ENCODE results near the gene KRTAP2-1. TPM values are rescaled to one million over a fixed set of nuclear protein-coding genes. Genes with fewer than 3 reads are reported as not detected.

Gene KRTAP2-1
- total and polyA plus RNA-seq, 2 donors (not counting 1 experiment from before 2014, with no cell fraction given), result not detected

- no peak overlapping the region for H3K4me2 ChIP-seq (replicated peaks; ENCODE audit: low read depth, low read length, poor library complexity, severe bottlenecking)
- H3K4me3 ChIP-seq (ENCODE audit: control extremely low read depth in 1 of 5, extremely low read depth in 1 of 5, insufficient read depth in 1 of 5, low read depth in 2 of 5, low read length in 4 of 5), result no peak overlapping the region
- peaks cover 46% of the 10 kb centered on the region for H3K27me3 Mint-ChIP-seq
- no peaks in the 10 kb centered on the region for H3K4me1 ChIP-seq (ENCODE audit: control insufficient read depth in 2 of 2, insufficient read depth in 2 of 2, low read length in 2 of 2)
- DNase-seq (no peak), ATAC-seq (ENCODE audit: low read depth) (no peak)
- ChIA-PET POLR2A (no interaction called here), CTCF (no interaction called here)
- no peaks in the 10 kb centered on the region for H3K79me2 ChIP-seq (ENCODE audit: control insufficient read depth, insufficient read depth, low read length)
- H4K20me1 ChIP-seq (ENCODE audit: control insufficient read depth, insufficient read depth, low read length, poor library complexity, severe bottlenecking), result no peaks in the 10 kb centered on the region
- H3K4me1 Mint-ChIP-seq, result no peaks in the 10 kb centered on the region
- H3K27me3 ChIP-seq (replicated peaks in 1 of 4; ENCODE audit: control extremely low read depth in 1 of 4, control insufficient read depth in 3 of 4, insufficient read depth in 4 of 4, low read length in 3 of 4), result peaks cover 0 to 10% (median 5%) of the 10 kb centered on the region in 4 experiments
- 82% methylated on average over 1 of the region's 2 CpGs for WGBS (ENCODE audit: insufficient coverage)
- TF ChIP-seq CTCF (IDR thresholded peaks at IDR 0.05) (no peak), EZH2 (IDR thresholded peaks at IDR 0.05; ENCODE audit: borderline replicate concordance, insufficient read depth, low read depth, low read length, poor library complexity, severe bottlenecking) (no peak)
- H3K27ac Mint-ChIP-seq, result no peak overlapping the region
- no peak overlapping the region for H2AFZ ChIP-seq (ENCODE audit: insufficient read depth, low read depth, low read length, poor library complexity, severe bottlenecking)
- H3K9me3 ChIP-seq (ENCODE audit: control extremely low read depth in 1 of 3, control insufficient read depth in 2 of 3, insufficient read depth in 1 of 3, low read length in 2 of 3), result peaks cover 0 to 1% (median 0%) of the 10 kb centered on the region in 3 donors
- intact Hi-C loops (cut with micrococcal nuclease), result no loop called here
- no peak overlapping the region for H3K9ac ChIP-seq (ENCODE audit: low read length)
- no peak overlapping the region for H3K27ac ChIP-seq (ENCODE audit: low read length in 2 of 2)
- H3K9me3 Mint-ChIP-seq (ENCODE audit: insufficient read depth), result no peaks in the 10 kb centered on the region
- H3K4me3 Mint-ChIP-seq, result no peak overlapping the region
- no peaks in the 10 kb centered on the region for H3K36me3 ChIP-seq (replicated peaks in 1 of 2; ENCODE audit: control extremely low read depth in 1 of 2, control insufficient read depth in 1 of 2, extremely low read depth in 1 of 2, insufficient read depth in 2 of 2, low read length in 1 of 2)
Observed at GRCh38 chr17:40997361-40997760, 49.8 kb downstream of the KRTAP2-1 start.

GRCh38 chr17:40996829-40997228 lies 50.3 kb downstream of the KRTAP2-1 start:
- Histone ChIP-seq H3K79me2 (ENCODE audit: control insufficient read depth, insufficient read depth, low read length) (no peaks in the 10 kb centered on the region), H2AFZ (ENCODE audit: insufficient read depth, low read depth, low read length, poor library complexity, severe bottlenecking) (no peak overlapping the region), H3K9ac (ENCODE audit: low read length) (no peak overlapping the region), H3K9me3 (ENCODE audit: control extremely low read depth in 1 of 3, control insufficient read depth in 2 of 3, insufficient read depth in 1 of 3, low read length in 2 of 3) (peaks cover 0 to 1% (median 0%) of the 10 kb centered on the region in 3 donors), H3K27ac (ENCODE audit: low read length in 2 of 2) (no peak overlapping the region), H4K20me1 (ENCODE audit: control insufficient read depth, insufficient read depth, low read length, poor library complexity, severe bottlenecking) (no peaks in the 10 kb centered on the region), H3K36me3 (replicated peaks in 1 of 2; ENCODE audit: control extremely low read depth in 1 of 2, control insufficient read depth in 1 of 2, extremely low read depth in 1 of 2, insufficient read depth in 2 of 2, low read length in 1 of 2) (no peaks in the 10 kb centered on the region), H3K27me3 (replicated peaks in 1 of 4; ENCODE audit: control extremely low read depth in 1 of 4, control insufficient read depth in 3 of 4, insufficient read depth in 4 of 4, low read length in 3 of 4) (peaks cover 0 to 10% (median 6%) of the 10 kb centered on the region in 4 experiments), H3K4me1 (ENCODE audit: control insufficient read depth in 2 of 2, insufficient read depth in 2 of 2, low read length in 2 of 2) (no peaks in the 10 kb centered on the region), H3K4me2 (replicated peaks; ENCODE audit: low read depth, low read length, poor library complexity, severe bottlenecking) (no peak overlapping the region), H3K4me3 (ENCODE audit: control extremely low read depth in 1 of 5, extremely low read depth in 1 of 5, insufficient read depth in 1 of 5, low read depth in 2 of 5, low read length in 4 of 5) (no peak overlapping the region)
- no CpG with 5 or more reads among the region's 4 CpGs for WGBS (ENCODE audit: insufficient coverage)
- ChIA-PET CTCF (no interaction called here), POLR2A (no interaction called here)
- H3K4me3 Mint-ChIP-seq, result no peak overlapping the region
- intact Hi-C loops (cut with micrococcal nuclease), result no loop called here
- no peak for DNase-seq
- H3K27me3 Mint-ChIP-seq, result peaks cover 49% of the 10 kb centered on the region
- H3K27ac Mint-ChIP-seq, result no peak overlapping the region
- TF ChIP-seq CTCF (IDR thresholded peaks at IDR 0.05) (no peak), EZH2 (IDR thresholded peaks at IDR 0.05; ENCODE audit: borderline replicate concordance, insufficient read depth, low read depth, low read length, poor library complexity, severe bottlenecking) (no peak)
- no peak for ATAC-seq (ENCODE audit: low read depth)
- no peaks in the 10 kb centered on the region for H3K9me3 Mint-ChIP-seq (ENCODE audit: insufficient read depth)
- no peaks in the 10 kb centered on the region for H3K4me1 Mint-ChIP-seq

Small RNA genes within 50 kb of the gene (small RNA-seq; reads per million reads assigned to genes)
- gene KRTAP3-4P (ENCODE audit: insufficient read length, low read depth, low replicate concordance), result not detected

Other genes starting within 250 kb of the KRTAP2-1 start
Only the 30 nearest of the 37 such genes appear.
- not detected in 2 replicates for gene KRT12, start 180.1 kb downstream of the KRTAP2-1 start, total RNA-seq
- gene KRT12, start 180.1 kb downstream of the KRTAP2-1 start, polyA plus RNA-seq, result not detected in 2 replicates
- not detected in 2 replicates for gene KRT20, start 162.1 kb downstream of the KRTAP2-1 start, total RNA-seq
- not detected in 2 replicates for gene KRT20, start 162.1 kb downstream of the KRTAP2-1 start, polyA plus RNA-seq
- gene KRT23, start 109.7 kb downstream of the KRTAP2-1 start, total RNA-seq, result not detected in 2 replicates
- gene KRT23, start 109.7 kb downstream of the KRTAP2-1 start, polyA plus RNA-seq, result 0.06 TPM in 1 of 2 replicates, not detected in the other
- not detected in 2 replicates for gene KRT39, start 80.4 kb downstream of the KRTAP2-1 start, total RNA-seq
- gene KRT39, start 80.4 kb downstream of the KRTAP2-1 start, polyA plus RNA-seq, result not detected in 2 replicates
- not detected in 2 replicates for gene KRT40, start 63.0 kb downstream of the KRTAP2-1 start, total RNA-seq
- not detected in 2 replicates for gene KRT40, start 63.0 kb downstream of the KRTAP2-1 start, polyA plus RNA-seq
- gene KRTAP3-3, start 53.2 kb downstream of the KRTAP2-1 start, total RNA-seq, result not detected in 2 replicates
- gene KRTAP3-3, start 53.2 kb downstream of the KRTAP2-1 start, polyA plus RNA-seq, result not detected in 2 replicates
- not detected in 2 replicates for gene KRTAP3-2, start 47.4 kb downstream of the KRTAP2-1 start, total RNA-seq
- not detected in 2 replicates for gene KRTAP3-2, start 47.4 kb downstream of the KRTAP2-1 start, polyA plus RNA-seq
- gene KRTAP3-1, start 38.2 kb downstream of the KRTAP2-1 start, total RNA-seq, result not detected in 2 replicates
- not detected in 2 replicates for gene KRTAP3-1, start 38.2 kb downstream of the KRTAP2-1 start, polyA plus RNA-seq
- not detected in 2 replicates for gene KRTAP1-5, start 20.1 kb downstream of the KRTAP2-1 start, total RNA-seq
- gene KRTAP1-5, start 20.1 kb downstream of the KRTAP2-1 start, polyA plus RNA-seq, result not detected in 2 replicates
- not detected in 2 replicates for gene KRTAP1-4, start 17.1 kb downstream of the KRTAP2-1 start, total RNA-seq
- not detected in 2 replicates for gene KRTAP1-4, start 17.1 kb downstream of the KRTAP2-1 start, polyA plus RNA-seq
- gene KRTAP1-3, start 12.4 kb downstream of the KRTAP2-1 start, total RNA-seq, result not detected in 2 replicates
- not detected in 2 replicates for gene KRTAP1-3, start 12.4 kb downstream of the KRTAP2-1 start, polyA plus RNA-seq
- gene KRTAP1-1, start 5.9 kb downstream of the KRTAP2-1 start, total RNA-seq, result not detected in 2 replicates
- not detected in 2 replicates for gene KRTAP1-1, start 5.9 kb downstream of the KRTAP2-1 start, polyA plus RNA-seq
- gene KRTAP2-2, start 7.9 kb upstream of the KRTAP2-1 start, total RNA-seq, result not detected in 2 replicates
- gene KRTAP2-2, start 7.9 kb upstream of the KRTAP2-1 start, polyA plus RNA-seq, result not detected in 2 replicates
- gene KRTAP2-3, start 12.8 kb upstream of the KRTAP2-1 start, total RNA-seq, result not detected in 2 replicates
- gene KRTAP2-3, start 12.8 kb upstream of the KRTAP2-1 start, polyA plus RNA-seq, result not detected in 2 replicates
- gene KRTAP2-4, start 18.6 kb upstream of the KRTAP2-1 start, total RNA-seq, result not detected in 2 replicates
- not detected in 2 replicates for gene KRTAP2-4, start 18.6 kb upstream of the KRTAP2-1 start, polyA plus RNA-seq
- not detected in 2 replicates for gene KRTAP4-7, start 36.8 kb upstream of the KRTAP2-1 start, total RNA-seq
- gene KRTAP4-7, start 36.8 kb upstream of the KRTAP2-1 start, polyA plus RNA-seq, result not detected in 2 replicates
- gene KRTAP4-8, start 50.8 kb upstream of the KRTAP2-1 start, total RNA-seq, result not detected in 2 replicates
- not detected in 2 replicates for gene KRTAP4-8, start 50.8 kb upstream of the KRTAP2-1 start, polyA plus RNA-seq
- not detected in 2 replicates for gene KRTAP4-16, start 54.9 kb upstream of the KRTAP2-1 start, total RNA-seq
- gene KRTAP4-16, start 54.9 kb upstream of the KRTAP2-1 start, polyA plus RNA-seq, result not detected in 2 replicates
- gene KRTAP4-9, start 58.1 kb upstream of the KRTAP2-1 start, total RNA-seq, result not detected in 2 replicates
- not detected in 2 replicates for gene KRTAP4-9, start 58.1 kb upstream of the KRTAP2-1 start, polyA plus RNA-seq
- gene KRTAP4-11, start 71.1 kb upstream of the KRTAP2-1 start, total RNA-seq, result not detected in 2 replicates
- not detected in 2 replicates for gene KRTAP4-11, start 71.1 kb upstream of the KRTAP2-1 start, polyA plus RNA-seq
- not detected in 2 replicates for gene KRTAP4-12, start 76.9 kb upstream of the KRTAP2-1 start, total RNA-seq
- gene KRTAP4-12, start 76.9 kb upstream of the KRTAP2-1 start, polyA plus RNA-seq, result 0.12 TPM in 1 of 2 replicates, not detected in the other
- not detected in 2 replicates for gene KRTAP4-6, start 93.2 kb upstream of the KRTAP2-1 start, total RNA-seq
- gene KRTAP4-6, start 93.2 kb upstream of the KRTAP2-1 start, polyA plus RNA-seq, result not detected in 2 replicates
- not detected in 2 replicates for gene KRTAP4-5, start 102.5 kb upstream of the KRTAP2-1 start, total RNA-seq
- not detected in 2 replicates for gene KRTAP4-5, start 102.5 kb upstream of the KRTAP2-1 start, polyA plus RNA-seq
- not detected in 2 replicates for gene KRTAP4-4, start 113.4 kb upstream of the KRTAP2-1 start, total RNA-seq
- gene KRTAP4-4, start 113.4 kb upstream of the KRTAP2-1 start, polyA plus RNA-seq, result not detected in 2 replicates
- not detected in 2 replicates for gene KRTAP4-3, start 120.9 kb upstream of the KRTAP2-1 start, total RNA-seq
- not detected in 2 replicates for gene KRTAP4-3, start 120.9 kb upstream of the KRTAP2-1 start, polyA plus RNA-seq
- not detected in 2 replicates for gene KRTAP4-2, start 130.9 kb upstream of the KRTAP2-1 start, total RNA-seq
- not detected in 2 replicates for gene KRTAP4-2, start 130.9 kb upstream of the KRTAP2-1 start, polyA plus RNA-seq
- not detected in 2 replicates for gene KRTAP4-1, start 137.6 kb upstream of the KRTAP2-1 start, total RNA-seq
- gene KRTAP4-1, start 137.6 kb upstream of the KRTAP2-1 start, polyA plus RNA-seq, result not detected in 2 replicates
- gene KRTAP9-1, start 142.6 kb upstream of the KRTAP2-1 start, total RNA-seq, result not detected in 2 replicates
- not detected in 2 replicates for gene KRTAP9-1, start 142.6 kb upstream of the KRTAP2-1 start, polyA plus RNA-seq
- not detected in 2 replicates for gene KRTAP9-2, start 179.3 kb upstream of the KRTAP2-1 start, total RNA-seq
- gene KRTAP9-2, start 179.3 kb upstream of the KRTAP2-1 start, polyA plus RNA-seq, result not detected in 2 replicates
- not detected in 2 replicates for gene KRTAP9-3, start 185.1 kb upstream of the KRTAP2-1 start, total RNA-seq
- not detected in 2 replicates for gene KRTAP9-3, start 185.1 kb upstream of the KRTAP2-1 start, polyA plus RNA-seq